Measurements from ENCODE around the gene SVOP. TPM values are rescaled to one million over a fixed set of nuclear protein-coding genes. Genes with fewer than 3 reads are reported as not detected.
"Not testable (repeated sequence)": the region's sequence is repeated elsewhere in the genome, so short reads cannot be mapped to it uniquely, and the experiment has no call there.

The SVOP gene
- total RNA-seq, 1 experiment from 2014 or later, result not detected

DNA sequence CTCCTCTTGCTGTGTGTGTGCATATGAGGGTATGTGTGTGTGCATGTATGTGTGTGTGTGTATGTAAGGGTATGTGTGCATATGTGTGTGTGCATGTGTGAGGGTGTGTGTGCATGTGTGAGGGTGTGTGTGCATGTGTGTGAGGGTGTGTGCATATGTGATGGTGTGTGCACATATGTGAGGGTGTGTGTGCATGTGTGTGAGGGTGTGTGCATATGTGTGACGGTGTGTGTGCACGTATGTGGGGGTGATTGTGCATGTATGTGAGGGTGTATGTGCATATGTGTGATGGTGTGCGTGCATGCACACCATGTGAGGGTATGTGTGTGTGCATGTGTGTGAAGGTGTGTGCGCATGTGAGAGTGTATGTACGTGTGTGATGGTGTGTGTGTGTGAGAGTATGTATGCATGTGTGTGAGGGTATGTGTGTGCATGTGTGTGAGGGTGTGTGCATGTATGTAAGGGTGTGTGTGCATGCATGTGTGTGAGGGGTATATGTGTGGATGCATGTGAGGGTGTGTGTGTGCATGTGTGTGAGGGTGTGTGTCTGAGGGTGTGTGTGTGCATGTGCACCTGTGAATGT is 125.6 kb downstream of the SVOP start:
- no peak for DNase-seq (ENCODE audit: low spot score)

DNA sequence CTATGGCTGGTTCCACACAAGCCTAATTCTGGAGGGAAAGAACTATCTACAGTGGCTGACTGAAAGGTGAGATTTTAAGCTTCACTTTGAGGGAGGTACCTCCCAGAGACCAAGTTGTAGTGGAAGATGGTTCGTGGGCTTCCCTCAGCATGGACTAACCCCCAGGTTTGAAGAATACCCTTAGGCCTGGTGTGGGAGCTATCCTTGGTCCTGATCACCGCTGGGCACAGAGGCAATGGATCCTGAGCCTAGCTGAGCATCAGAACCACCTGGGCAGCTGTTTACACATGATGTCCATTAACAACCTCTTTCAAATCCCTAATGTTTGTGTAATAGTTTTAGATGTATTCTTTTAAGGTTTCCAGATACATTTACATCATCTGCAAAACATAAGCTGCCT is 130.7 kb downstream of the SVOP start:
- DNase-seq (ENCODE audit: low spot score), result peak; percentile 14

DNA sequence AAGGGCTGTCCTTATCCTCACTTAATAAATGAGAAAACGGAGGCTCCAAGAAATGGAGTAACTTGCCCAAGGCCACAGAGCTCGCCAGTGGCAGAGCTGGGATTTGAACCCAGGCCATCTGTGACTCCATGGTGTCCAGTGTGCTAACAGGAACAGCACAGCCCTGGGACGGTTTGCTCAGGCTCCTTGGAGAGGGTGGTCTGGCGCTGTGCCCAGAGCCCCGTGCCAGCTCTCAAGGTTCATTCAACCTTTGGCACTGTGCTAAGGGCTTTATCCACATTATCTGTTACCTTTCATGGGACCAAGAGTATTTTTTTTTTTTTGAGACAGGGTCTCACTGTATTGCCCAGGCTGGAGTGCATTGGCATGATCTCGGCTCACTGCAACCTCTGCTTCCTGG is 132.8 kb downstream of the SVOP start:
- DNase-seq (ENCODE audit: low spot score), result no peak

DNA sequence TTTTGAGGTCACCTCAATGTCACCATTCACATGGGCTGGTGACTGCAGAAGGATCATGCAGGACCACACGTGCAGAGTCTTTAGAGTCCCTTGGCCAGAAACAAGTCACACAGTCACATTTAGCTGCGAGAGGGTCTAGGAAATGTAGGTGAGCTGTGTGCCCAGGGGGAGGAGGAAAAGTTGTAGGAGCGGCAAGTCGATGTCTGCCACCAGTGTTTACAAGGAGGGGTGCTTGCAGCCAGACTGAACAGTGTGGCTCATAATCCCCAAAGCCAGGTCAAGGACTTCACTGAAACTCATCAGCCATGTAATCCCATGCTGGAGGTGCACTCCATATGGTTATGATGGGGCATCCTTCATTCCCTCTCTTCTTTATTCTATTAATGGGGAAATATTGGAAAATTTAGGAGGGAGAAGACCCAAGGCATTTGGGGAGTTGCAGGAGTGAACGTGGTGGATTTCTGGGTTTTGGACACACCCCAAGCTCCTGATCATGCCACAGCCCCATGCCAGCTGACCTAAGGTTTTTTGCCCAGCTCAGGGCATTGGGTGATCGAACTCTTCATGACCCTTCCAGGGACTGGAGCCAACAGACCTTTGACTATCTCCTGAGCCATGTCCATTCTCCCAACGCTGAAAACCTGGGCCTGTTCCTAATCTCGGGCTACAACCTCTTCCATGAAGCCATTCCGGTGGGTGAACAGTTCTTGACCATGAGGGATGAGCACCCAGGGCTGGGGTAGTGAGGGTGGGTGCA is 133.8 kb downstream of the SVOP start:
- DNase-seq (ENCODE audit: low spot score), result no peak

DNA sequence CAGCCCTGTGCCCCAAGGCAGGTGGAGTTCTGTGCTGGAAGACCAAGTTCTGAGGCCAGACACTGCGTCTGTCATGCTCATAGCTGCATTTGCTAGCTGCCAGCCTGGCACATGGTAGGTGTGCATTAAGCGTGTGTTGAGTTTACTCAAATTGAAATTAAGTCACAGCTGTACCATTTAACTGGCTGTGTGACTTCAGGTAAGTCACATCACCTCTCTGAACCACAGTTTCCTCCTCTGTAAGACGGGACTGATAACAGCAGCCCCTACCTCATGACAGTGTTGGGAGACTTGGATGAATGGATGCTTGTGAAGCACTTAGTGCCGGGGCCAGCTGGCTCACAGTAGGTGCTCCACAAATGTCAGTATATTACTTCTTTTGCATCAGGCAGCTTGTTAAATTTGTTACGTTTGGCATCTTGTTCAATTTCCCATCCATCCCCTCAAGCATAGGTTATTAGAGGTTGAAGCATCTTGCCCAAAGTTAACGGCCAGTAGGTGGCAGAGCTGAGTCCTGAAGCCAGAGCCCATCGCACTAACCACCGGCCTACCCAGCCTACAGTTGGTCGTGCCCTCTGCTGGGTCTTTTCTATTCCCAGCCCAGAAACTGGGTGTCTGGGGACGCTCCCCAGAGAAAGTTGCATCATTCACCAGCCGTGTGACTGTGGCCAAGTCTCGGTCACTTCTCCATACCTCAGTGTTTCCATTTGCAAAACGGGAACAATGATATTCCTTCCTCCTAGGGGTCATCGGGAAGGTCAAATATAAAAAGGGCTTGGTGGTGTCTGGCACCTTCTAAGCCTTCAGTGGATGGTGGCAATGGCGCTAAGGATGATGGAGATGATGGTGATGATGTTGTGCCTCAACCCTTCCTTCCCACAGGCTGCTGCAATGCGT is 136.5 kb downstream of the SVOP start:
- DNase-seq (ENCODE audit: low spot score), result peak; percentile 48

DNA sequence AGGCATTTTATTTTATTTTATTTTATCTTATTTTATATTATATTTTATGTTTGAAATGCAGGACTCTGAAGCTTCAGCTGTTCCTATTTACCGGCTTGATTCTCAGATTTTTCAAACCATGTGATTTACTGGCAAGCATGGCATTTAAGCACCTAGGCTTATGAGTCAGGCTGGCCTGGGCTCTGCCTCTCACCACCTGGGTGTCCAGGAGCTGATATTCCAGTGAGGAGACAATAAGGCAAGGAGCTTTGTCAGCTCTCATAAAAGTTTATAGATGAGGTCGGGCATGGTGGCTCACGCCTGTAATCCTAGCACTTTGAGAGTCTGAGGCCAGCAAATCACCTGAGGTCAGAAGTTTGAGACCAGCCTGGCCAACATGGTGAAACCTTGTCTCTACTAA is 138.9 kb downstream of the SVOP start:
- DNase-seq (ENCODE audit: low spot score), result no peak

DNA sequence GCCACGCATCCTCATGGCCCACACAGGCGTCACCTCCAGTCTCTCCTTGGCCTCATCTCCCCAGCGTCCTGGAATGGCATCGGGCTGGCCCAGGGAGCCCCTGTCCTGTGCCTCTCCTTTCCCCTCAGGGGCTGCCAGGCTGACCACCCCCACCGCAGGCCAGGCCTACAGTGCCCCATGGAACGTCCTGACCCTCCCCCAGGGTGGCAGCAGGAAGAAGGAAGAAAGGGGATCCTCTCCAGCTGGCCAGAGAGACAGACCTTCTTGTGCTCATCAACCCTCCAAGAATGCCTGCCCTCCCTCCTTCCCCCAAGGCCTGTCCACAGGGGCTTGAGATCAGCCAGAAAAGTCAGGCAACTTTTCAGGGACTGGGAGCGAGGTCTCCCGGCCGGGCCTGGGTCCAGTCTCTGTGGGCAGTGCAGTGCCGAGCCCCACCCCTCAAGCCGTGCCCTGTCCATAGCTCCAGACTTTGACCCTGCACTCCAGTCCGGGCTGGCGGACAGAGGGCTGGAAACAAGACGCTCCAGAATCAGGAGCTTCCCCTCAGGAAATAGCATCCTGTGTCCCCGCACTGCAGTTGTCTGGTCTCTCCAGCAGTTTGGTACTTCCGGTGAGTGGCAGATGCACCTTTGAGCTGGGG is 141.1 kb downstream of the SVOP start, which contains the start of gene DAO:
Gene DAO (plus strand): TSS at position 478 of the 640 bp plus-strand sequence. CDS start 4,915 bp downstream, outside the sequence.
- no peak for DNase-seq (ENCODE audit: low spot score)

DNA sequence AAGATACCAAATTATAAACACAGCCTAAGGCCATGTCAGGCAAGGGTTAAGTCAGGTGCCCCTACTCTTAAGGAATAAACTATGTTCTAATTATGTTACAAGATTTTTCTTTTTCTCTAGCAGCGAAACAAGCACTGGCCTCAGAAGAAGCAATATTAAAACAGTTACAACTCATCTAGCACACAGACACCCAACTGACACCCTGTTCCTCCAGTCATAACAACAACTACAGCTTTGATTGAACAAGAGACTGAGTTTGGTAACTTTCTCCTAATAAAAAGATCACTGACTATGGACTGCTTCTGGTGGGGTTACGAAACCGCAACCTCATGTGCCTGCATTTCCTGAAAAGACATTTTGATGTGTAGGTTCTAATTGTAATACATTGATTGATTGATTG is 144.3 kb downstream of the SVOP start:
- no peak for DNase-seq (ENCODE audit: low spot score)

DNA sequence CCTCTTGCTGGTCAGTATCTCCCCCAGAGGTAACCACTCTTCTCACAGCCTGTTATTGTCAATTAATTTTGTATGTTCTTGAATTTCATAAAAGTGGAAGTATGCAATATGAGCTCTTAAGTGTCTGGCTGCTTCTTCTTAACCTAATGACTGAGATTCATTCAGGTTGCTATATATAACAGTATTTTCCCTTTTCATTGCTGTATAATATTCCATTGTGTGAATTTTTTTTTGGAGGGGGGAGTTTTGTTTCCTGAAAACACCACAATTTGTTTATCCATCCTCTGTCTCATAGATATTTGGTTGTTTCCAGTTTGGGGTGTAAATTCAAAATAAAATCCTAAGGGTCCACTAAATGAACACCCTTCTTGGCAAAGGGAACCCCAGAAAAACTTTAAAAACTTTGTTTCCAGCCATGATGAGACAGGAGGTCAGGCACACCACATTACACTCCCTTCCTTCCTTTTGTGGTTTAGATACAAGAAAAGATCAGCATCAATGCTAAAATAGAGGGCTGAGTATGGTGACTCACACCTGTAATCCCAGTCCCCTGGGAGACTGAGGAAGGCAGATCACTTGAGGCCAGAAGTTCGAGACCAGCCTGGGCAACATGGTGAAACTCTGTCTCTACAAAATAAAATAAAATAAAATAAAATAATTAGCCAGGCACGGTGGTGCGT is 145.0 kb downstream of the SVOP start:
- no peak for DNase-seq (ENCODE audit: low spot score)

DNA sequence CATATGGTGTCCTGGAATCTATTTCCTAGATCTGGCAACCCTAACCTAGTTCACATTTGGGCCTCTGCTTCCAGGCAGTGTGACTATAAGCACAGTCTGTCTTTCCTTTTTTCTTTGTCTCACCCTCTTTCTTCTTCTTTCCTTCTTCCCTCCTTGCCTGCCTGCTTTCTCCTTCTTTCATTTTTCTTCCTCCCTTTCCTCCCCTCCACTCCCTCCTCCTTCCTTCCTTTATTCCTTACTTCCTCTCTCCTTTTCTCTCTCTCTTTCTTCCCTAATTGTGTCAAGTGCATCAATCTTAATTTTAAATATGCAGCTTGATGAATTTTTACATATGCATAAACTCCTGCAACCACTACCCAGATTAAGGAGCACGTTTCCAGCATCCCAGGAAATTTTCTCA is 145.6 kb downstream of the SVOP start:
- no peak for DNase-seq (ENCODE audit: low spot score)

DNA sequence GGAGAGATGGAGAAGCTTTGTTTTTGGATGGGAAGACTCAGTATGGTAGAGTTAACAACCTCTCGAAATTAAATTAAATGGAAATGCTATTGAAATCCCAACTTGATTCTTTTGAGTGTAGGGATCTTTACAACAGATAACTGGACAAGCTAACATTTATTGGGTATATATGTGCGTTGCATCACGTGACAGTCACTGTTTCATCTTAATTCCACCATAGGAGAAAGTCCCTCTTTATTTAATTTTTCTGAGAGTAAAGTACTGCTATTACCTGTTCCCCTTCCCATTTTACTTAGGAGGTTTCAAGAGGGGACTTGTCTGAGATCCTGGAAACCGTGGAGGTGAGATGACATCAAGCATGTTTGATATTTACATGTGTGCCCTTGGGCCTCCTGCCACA is 152.1 kb downstream of the SVOP start:
- no peak for DNase-seq (ENCODE audit: low spot score)

DNA sequence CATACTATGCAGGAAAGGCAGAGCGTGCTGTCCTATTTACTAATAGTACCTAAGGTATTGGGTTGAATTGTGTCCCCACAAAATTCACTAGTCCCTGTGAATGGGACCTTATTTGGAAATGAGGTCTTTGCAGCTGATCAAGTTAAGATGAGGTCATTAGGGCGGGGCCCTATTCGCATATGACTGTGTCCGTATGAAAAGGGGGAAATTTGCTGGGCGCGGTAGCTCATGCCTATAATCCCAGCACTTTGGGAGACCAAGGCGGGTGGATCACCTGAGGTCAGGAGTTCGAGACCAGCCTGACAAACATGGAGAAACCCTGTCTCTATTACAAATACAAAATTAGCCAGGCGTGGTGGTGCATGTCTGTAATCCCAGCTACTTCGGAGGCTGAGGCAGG is 154.8 kb downstream of the SVOP start:
- not testable (repeated sequence) for DNase-seq (ENCODE audit: low spot score)

DNA sequence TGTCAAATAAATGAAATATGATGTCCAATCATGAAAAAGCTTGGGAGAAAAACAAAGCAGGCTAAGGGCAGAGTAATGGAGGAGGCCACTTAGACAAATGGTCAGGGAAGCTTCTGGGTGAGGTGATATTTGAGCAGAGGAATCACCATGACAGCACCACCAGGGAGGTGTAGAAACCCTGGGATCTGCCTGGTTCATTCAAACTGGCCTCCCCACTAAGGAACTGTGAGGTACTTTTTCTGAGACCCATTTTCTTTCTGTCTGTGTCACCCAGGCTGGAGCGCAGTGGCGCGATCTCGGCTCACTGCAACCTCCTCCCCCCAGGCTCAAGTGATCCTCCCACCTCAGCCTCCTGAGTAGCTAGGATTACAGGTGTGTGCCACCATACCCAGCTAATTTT is 155.7 kb downstream of the SVOP start:
- no peak for DNase-seq (ENCODE audit: low spot score)

DNA sequence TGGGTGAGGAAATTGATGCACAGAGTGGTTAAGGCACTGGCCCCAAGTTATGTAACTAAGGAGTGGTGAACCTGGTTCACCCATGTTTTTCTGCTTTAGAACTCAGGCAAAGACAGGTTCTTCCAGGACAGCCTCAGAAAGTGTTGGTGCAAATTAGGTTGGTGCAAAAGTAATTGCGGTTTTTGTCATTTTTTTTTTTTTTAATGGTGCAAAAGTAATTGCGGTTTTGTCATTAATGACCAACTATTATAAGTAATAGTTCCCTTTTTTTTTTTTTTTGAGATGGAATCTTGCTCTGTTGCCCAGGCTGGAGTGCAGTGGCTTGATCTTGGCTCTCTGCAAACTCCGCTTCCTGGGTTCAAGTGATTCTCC is 158.3 kb downstream of the SVOP start:
- DNase-seq (ENCODE audit: low spot score), result no peak

DNA sequence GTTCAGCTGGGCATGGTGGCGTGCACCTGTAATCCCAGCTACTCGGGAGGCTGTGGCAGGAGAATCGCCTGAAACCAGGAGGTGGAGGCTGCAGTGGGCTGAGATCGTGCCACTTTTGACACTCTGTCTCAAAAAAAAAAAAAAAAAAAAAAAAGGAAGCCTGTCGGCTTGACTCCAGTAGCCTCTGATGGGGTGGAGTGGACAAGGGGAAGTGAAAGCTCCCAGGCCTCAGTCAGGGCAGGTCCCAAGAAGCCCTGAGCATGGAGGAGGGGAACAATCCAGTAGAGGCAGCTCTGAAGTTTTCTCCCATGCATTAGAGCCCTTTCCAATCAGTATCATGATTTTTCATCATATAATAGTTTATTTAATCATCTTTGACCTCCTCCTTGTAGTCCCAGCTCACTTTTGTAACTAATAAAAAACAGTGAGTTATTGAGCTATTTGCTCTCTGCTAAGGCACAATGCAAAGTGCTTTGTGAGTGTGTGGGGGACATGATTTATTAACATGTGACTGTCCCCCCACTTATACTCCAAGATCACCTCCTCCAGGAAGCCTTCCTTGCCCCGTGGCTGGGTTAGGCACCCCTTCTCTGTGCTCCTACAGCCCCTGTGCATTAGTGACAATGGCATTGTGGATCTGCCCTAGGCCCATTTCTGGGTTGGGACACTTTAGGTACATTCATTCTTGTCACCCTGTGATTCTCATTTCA is 158.8 kb downstream of the SVOP start:
- peak; percentile 24 for DNase-seq (ENCODE audit: low spot score)

DNA sequence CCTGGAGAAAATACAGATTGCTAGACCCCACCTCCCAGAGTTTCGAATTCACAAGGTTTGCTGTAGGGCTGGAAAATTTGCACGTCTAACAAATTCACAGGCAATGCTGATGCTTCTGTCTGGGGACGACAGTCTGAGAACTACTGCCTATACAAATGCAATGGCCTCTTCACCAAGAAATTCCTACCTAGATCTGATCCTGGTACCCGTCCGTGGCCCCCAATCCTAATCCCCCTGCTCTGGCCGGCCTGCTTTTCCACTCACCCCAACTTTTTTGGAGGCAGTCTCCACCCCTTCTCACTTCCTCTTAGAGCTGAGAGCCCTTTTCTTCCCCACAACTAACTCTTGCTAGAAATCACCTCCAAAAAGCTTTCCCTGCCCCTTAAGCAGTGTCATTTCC is 160.4 kb downstream of the SVOP start:
- DNase-seq (ENCODE audit: low spot score), result no peak

DNA sequence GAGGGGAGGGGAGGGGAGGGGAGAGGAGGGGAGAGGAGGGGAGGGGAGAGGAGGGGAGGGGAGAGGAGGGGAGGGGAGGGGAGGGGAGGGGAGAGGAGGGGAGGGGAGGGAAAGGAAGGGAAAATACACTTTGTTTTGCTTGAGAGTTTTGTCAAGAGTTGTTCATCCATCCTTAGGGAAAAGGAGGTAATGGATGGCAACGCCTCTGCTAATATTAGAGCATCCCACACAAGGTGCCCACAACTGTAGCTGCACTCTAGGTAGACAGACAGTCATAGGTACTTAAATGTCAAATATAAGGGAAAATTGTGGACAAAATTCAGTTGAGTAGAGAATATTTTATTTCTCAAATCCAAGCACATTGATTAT is 161.0 kb downstream of the SVOP start:
- no peak for DNase-seq (ENCODE audit: low spot score)

DNA sequence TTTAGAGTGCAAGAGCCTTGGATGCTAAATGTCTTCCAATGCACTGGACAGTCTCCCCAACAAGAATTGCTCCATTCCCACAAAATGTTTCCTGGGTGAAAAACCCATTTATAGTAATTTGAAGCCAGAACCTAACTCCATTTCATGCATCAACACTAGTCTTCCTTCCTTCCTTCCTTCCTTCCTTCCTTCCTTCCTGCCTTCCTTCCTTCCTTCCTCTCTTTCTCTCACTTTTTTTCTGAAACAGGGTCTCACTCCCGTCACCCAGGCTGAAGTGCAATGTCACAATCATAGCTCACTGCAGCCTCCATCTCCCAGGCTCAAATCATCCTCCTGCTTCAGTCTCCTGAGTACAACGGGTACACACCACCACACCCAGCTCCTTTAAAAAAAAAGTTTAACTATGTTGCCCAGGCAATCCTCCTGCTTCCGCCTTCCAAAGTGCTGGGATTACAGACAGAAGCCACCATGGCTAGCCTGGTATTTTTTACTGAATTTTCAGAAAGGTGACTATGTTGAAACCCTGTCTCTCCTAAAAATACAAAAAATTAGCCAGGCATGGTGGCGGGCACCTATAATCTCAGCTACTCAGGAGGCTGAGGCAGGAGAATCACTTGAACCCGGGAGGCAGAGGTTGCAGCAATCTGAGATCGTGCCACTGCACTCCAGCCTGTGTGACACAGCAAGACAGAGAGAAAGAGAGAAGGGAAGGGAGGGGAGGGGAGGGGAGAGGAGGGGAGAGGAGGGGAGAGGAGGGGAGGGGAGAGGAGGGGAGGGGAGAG is 161.5 kb downstream of the SVOP start:
- DNase-seq (ENCODE audit: low spot score), result not testable (repeated sequence)

DNA sequence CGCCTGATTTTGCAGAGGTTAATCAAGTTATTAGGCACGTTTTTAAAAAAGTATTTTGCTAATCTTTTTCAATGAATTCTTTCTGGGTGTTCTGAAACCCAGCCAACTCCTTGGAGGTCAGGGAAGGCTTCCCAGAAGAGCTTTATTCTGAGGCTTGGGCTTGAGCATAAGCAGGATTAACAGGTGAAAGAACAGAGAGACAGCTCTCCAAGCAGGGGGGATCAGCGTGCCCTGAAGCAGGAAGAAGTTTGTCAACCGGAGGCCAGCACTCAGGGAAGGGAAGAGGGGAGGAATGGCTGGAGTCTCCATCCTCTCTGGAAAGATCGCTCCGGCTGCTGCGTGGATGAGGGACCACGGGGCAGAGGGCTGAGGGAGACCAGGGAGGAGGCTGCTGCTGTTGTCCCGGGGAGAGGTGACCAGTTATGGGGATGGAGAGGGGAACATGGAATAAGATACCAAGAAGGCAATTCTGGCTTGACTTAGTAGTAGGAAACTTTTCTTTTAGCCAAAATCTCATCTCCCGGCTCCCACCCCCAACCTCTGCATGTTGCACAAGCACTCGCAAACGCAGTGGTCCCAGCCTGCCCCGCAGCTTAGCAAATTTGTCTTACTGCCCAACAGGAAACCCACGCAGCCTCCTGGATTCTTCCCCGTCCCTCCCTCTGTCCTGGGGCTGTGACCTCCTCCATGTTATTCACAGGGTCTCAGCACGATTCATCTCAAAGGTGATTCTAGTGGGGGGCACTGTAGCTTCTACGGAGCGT is 162.4 kb downstream of the SVOP start:
- DNase-seq (ENCODE audit: low spot score), result no peak
